Spleen (tissue), 7 donors: Measurements from ENCODE around the gene CNTLN.

Experiments
- CTCF ChIP-seq, 11 experiments: fragments of 200-600 bp in 7 of 11; fragments of 450-650 bp in 4 of 11; sonication (generic) in 4 of 11; IDR thresholded peaks in 8 of 11; conservative IDR thresholded peaks in 3 of 11; 1 replicate in 7 of 11; 2 replicates in 4 of 11; pipeline versions ENCODE4 v1.4.0 to v1.8.0; 2016 to 2021; ENCODE audit warnings: antibody characterized with exemption in 11 of 11, inconsistent platforms in 4 of 11, mild to moderate bottlenecking in 1 of 11
- POLR2AphosphoS5 ChIP-seq, 3 donors: sonication (generic); formaldehyde crosslinking; IDR thresholded peaks; one replicate each; pipeline ENCODE4 v1.5.1; 2017; ENCODE audit warnings: antibody characterized with exemption in 3 of 3
- donor health status: DM: no; HTN: no; CAD: no; lungs with moderate emphysema.
- donor health status: DM: no; HTN: no; CAD: no.
- donor health status: DM: no; HTN: no; CAD: no.

- TF ChIP-seq CTCF (IDR thresholded peaks at IDR 0.05 in 8 of 11, conservative IDR thresholded peaks at IDR 0.05 in 3 of 11) (no peak), POLR2AphosphoS5 (IDR thresholded peaks at IDR 0.05) (no peak)
Measured at GRCh38 chr9:17120203-17120602, 14.6 kb upstream of the CNTLN start.
